PC-9 (cell line): Measurements from ENCODE around the gene OCA2. TPM values are rescaled to one million over a fixed set of nuclear protein-coding genes. Genes with fewer than 3 reads are reported as not detected.

Source experiments
- BruUV-seq: library from RNA; stranded (reverse); fragments of 400-500 nt; replicated peaks from 2 replicates; lab custom pipeline; 2021; lab: Mats Ljungman, UMichigan
- CTCF ChIA-PET: fragments of 300-600 bp; sonication (Branson Sonifier 250); formaldehyde crosslinking; loops from one replicate; lab custom pipeline; 2022; ENCODE audit warnings: antibody characterized with exemption; lab: Charles Lee
- POLR2A ChIA-PET: fragments of 300-600 bp; sonication (Branson Sonifier 250); formaldehyde crosslinking; loops from one replicate; lab custom pipeline; 2022; ENCODE audit warnings: antibody characterized with exemption; ENCODE audit not compliant: unreplicated experiment; lab: Charles Lee
- DNase-seq, 2 experiments: peaks; one replicate each; pipeline versions ENCODE4 v3.0.0 to v3.0.0-alpha.2; 2015 to 2022; ENCODE audit warnings: mixed read lengths in 1 of 2
- H2AFZ ChIP-seq: fragments of 200-600 bp; sonication (generic); 2 replicates; pipeline ENCODE4 v1.8.1; 2017; ENCODE audit warnings: antibody characterized with exemption
- H3F3A ChIP-seq: fragments of 200-600 bp; sonication (generic); 2 replicates; pipeline ENCODE4 v1.8.1; 2017; ENCODE audit warnings: antibody characterized with exemption, mild to moderate bottlenecking, low read depth; ENCODE audit not compliant: insufficient read depth
- H3K27ac ChIP-seq: fragments of 200-600 bp; sonication (generic); 2 replicates; pipeline ENCODE4 v1.6.1; 2016; ENCODE audit warnings: mixed run types
- H3K27me3 ChIP-seq: fragments of 200-600 bp; sonication (generic); 2 replicates; pipeline ENCODE4 v1.6.1; 2016; ENCODE audit warnings: low read depth, mixed run types; ENCODE audit not compliant: insufficient read depth
- H3K36me3 ChIP-seq: fragments of 200-600 bp; sonication (generic); 2 replicates; pipeline ENCODE4 v1.6.1; 2016; ENCODE audit warnings: low read depth, mixed run types
- H3K4me1 ChIP-seq: fragments of 200-600 bp; sonication (generic); replicated peaks from 2 replicates; pipeline ENCODE4 v1.6.1; 2016; ENCODE audit warnings: mixed run types; ENCODE audit not compliant: insufficient read depth
- H3K4me2 ChIP-seq: fragments of 200-600 bp; sonication (generic); 2 replicates; pipeline ENCODE4 v1.6.1; 2017; ENCODE audit warnings: mixed run types
- H3K4me3 ChIP-seq: fragments of 200-600 bp; sonication (generic); 2 replicates; pipeline ENCODE4 v1.6.1; 2016; ENCODE audit warnings: mixed run types
- H3K79me2 ChIP-seq: fragments of 200-600 bp; sonication (generic); 2 replicates; pipeline ENCODE4 v1.6.1; 2017; ENCODE audit warnings: low read depth, mixed run types
- H3K9me2 ChIP-seq: fragments of 200-600 bp; sonication (generic); 2 replicates; pipeline ENCODE4 v1.8.1; 2017; ENCODE audit warnings: mild to moderate bottlenecking; ENCODE audit not compliant: insufficient read depth
- H3K9me3 ChIP-seq: fragments of 200-600 bp; sonication (generic); 2 replicates; pipeline ENCODE4 v1.8.1; 2016; ENCODE audit warnings: low read depth; ENCODE audit not compliant: insufficient read depth
- H4K20me1 ChIP-seq: fragments of 200-600 bp; sonication (generic); 2 replicates; pipeline ENCODE4 v1.8.1; 2017; ENCODE audit not compliant: insufficient read depth
- EZH2 ChIP-seq: fragments of 200-600 bp; sonication (generic); IDR thresholded peaks from 2 replicates; pipeline ENCODE4 v1.8.0; 2017; ENCODE audit warnings: antibody characterized with exemption, low read depth
- intact Hi-C: fragments of 100-400 bp; cut with micrococcal nuclease; formaldehyde crosslinking; loops from one replicate; pipeline ENCODE4 v1.10.0; 2022; ENCODE audit not compliant: unreplicated experiment
- total RNA-seq: library from RNA; stranded (reverse); gene quantifications from 2 replicates; pipeline ENCODE4 v1.2.3, GENCODE V29; 2021
- TF ChIP-seq, protein P1 (sequence below): fragments of 200-600 bp; sonication (generic); conservative IDR thresholded peaks from 2 replicates; pipeline ENCODE4 v1.6.1; 2017; ENCODE audit warnings: mixed run types, antibody characterized with exemption, mild to moderate bottlenecking, moderate library complexity

OCA2 gene
- total RNA-seq, 1 experiment from 2014 or later = not detected

DNA sequence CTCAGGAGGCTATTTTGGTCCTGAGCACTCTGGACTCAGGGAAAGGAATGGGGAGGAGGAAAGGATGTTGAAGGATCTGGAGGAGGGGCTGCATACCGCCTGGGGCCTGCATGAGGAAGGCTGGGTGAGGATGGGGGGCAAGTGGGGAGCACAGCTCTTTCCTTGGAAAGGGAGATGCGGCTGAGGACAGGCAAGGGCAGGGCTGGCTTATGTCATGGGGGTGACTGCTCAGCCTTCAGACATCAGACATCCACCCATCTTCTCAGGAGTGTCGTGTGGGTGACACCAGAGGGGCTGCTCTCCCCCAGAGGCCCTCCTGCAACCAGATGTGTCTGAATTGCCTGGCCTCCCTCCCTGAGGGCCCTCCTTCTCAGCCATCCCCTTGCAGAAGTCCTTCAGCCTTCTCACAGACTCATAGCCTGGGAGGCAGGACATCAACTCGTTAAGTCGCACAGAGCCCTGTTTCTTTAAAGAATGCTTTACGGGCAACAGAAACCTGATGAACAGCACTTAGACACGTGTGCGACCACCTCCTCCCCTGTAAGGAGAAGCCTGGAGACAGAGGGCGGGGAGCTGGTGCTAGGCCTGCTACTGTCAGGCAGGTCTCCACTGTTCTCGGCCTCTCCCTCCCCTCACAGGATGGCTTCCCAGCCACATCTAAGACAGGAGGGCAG is 252.3 kb downstream of the OCA2 start:
- intact Hi-C loops = no loop called here
- POLR2A ChIA-PET = no interaction called here

DNA sequence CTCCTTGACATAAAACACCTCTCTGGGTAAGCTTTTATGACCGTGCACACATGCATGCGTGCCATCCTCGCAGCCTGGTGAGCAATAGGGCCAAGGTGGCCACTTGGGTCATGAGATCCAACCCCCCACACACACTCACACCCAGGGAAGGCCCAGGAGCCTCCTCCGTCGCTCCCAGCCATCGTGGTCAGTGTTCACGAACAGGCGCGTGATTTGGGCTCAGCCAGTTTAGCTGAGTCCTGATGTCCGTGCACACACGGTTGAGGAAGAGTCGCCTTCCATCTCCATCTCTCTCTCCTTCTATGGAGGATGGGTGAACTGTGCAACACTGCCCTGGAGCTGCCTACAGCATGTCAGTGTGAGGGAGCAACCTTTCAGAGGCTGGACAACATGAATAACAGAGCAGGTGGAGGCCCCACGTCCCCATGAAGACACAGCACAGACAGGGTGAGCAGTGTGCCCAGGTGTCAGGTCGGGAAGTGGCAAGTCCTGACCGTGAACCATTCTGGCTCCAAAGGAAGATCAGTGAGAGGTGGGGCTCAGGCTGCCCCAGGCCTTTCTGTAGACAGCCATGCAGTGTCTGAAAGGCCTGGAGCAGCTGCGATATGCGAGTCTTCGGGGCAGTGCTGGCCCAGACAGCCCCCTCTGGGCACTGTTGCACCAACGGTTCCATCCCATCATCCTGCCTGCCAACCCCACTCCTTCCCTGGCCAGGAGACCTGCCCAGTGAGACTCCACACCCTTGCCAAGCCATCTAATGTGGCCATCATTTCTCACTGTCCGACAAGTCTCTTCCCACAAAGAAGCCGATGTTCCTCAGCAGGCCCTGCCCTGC is 253.4 kb downstream of the OCA2 start:
- Histone ChIP-seq H3K4me2 (no peak overlapping the region), H2AFZ (no peak overlapping the region), H3K79me2 (no peaks in the 10 kb centered on the region), H3K9me3 (no peaks in the 10 kb centered on the region), H4K20me1 (no peaks in the 10 kb centered on the region), H3K4me1 (no peaks in the 10 kb centered on the region), H3K27ac (no peak overlapping the region), H3K9me2 (no peaks in the 10 kb centered on the region), H3K36me3 (no peaks in the 10 kb centered on the region), H3K4me3 (no peak overlapping the region), H3K27me3 (peaks cover 1% of the 10 kb centered on the region; the same call in 1 of the 2 replicates), H3F3A (no peaks in the 10 kb centered on the region)
- BruUV-seq = no TSS peak
- ChIA-PET POLR2A (no interaction called here), CTCF (no interaction called here)
- no peak for DNase-seq
- no peak for TF ChIP-seq EZH2
- TF ChIP-seq, protein P1, sequence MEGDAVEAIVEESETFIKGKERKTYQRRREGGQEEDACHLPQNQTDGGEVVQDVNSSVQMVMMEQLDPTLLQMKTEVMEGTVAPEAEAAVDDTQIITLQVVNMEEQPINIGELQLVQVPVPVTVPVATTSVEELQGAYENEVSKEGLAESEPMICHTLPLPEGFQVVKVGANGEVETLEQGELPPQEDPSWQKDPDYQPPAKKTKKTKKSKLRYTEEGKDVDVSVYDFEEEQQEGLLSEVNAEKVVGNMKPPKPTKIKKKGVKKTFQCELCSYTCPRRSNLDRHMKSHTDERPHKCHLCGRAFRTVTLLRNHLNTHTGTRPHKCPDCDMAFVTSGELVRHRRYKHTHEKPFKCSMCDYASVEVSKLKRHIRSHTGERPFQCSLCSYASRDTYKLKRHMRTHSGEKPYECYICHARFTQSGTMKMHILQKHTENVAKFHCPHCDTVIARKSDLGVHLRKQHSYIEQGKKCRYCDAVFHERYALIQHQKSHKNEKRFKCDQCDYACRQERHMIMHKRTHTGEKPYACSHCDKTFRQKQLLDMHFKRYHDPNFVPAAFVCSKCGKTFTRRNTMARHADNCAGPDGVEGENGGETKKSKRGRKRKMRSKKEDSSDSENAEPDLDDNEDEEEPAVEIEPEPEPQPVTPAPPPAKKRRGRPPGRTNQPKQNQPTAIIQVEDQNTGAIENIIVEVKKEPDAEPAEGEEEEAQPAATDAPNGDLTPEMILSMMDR = no peak
- intact Hi-C loops = no loop called here

More for the DNA sequence above, 252.3 kb downstream of the OCA2 start:
- BruUV-seq = no TSS peak
- Histone ChIP-seq H3K9me3 (no peaks in the 10 kb centered on the region), H3K4me2 (no peak overlapping the region), H3K79me2 (no peaks in the 10 kb centered on the region), H3K27me3 (peaks cover 12% of the 10 kb centered on the region; the same call in 1 of the 2 replicates), H3F3A (no peaks in the 10 kb centered on the region), H3K36me3 (no peaks in the 10 kb centered on the region), H2AFZ (no peak overlapping the region), H4K20me1 (no peaks in the 10 kb centered on the region), H3K4me1 (no peaks in the 10 kb centered on the region), H3K27ac (no peak overlapping the region), H3K9me2 (no peaks in the 10 kb centered on the region), H3K4me3 (no peak overlapping the region)
- CTCF ChIA-PET = no interaction called here
- TF ChIP-seq EZH2 = no peak
- TF ChIP-seq, protein P1 = no peak
- DNase-seq = no peak

DNA sequence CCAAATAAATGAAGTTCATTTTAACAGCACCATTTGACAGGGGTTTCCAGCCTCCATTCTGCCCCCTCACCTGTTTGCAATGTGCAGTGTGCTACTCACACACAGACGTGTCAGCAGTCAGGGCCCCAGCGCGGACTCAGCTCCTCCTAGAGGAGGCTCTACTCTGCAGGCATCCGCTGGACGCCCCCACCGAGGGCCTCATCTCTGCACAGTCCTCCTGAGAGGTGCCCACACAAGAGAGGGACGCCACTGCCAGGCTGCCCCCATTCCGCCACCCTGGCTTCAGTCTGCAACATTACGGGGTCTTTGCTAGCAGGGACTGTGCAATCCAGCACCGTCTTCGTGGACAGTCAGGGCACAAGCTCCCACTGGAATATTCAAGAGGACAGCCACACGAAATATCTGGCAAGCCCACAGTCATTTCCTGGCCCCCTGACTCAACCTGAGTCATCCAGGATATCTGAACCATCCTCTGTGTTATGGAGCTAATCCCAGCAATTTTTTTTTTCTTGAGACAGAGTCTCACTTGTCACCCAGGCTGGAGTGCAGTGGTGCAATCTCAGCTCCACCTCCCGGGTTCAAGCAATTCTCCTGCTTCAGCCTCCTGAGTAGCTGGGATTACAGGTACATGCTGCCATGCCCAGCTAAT is 255.0 kb downstream of the OCA2 start:
- Histone ChIP-seq H3K9me3 (no peaks in the 10 kb centered on the region), H3K4me3 (no peak overlapping the region), H3K27me3 (no peaks in the 10 kb centered on the region; the same call in 1 of the 2 replicates), H3F3A (no peaks in the 10 kb centered on the region), H3K79me2 (no peaks in the 10 kb centered on the region), H3K4me2 (no peak overlapping the region), H3K9me2 (no peaks in the 10 kb centered on the region), H3K4me1 (no peaks in the 10 kb centered on the region), H4K20me1 (no peaks in the 10 kb centered on the region), H3K27ac (no peak overlapping the region), H2AFZ (no peak overlapping the region), H3K36me3 (no peaks in the 10 kb centered on the region)
- POLR2A ChIA-PET = no interaction called here
- DNase-seq = no peak
- intact Hi-C loops = no loop called here
- no TSS peak for BruUV-seq
- TF ChIP-seq EZH2 = no peak
- TF ChIP-seq, protein P1 = no peak
- CTCF ChIA-PET = no interaction called here
